Globus pallidus (tissue), 1 donor: Measurements from ENCODE around the gene CINP.

ENCODE experiments used
- DNase-seq: peaks from one replicate; pipeline ENCODE4 v3.0.0-alpha.2; 2015; ENCODE audit warnings: low spot score

The CINP gene

GRCh38 chr14:102362545-102363181, at the start of gene CINP, which contains the start of gene TECPR2:
Gene CINP, minus strand, starts transcription at chr14:102362890. Its CDS starts 39 bp downstream, at chr14:102362851.
Gene TECPR2, plus strand, starts transcription at chr14:102362941. Its CDS starts 13,781 bp downstream, at chr14:102376722.
- peak; percentile 97 for DNase-seq

GRCh38 chr14:102408724-102409123, 46.0 kb upstream of the CINP start:
- no peak for DNase-seq

GRCh38 chr14:102407258-102407657, 44.6 kb upstream of the CINP start:
- DNase-seq, result no peak

GRCh38 chr14:102403028-102403427, 40.3 kb upstream of the CINP start:
- no peak for DNase-seq

- no peak for DNase-seq
These were observed 33.8 kb upstream of the CINP start for GRCh38 chr14:102396521-102396920.

GRCh38 chr14:102394717-102395375, 32.2 kb upstream of the CINP start:
- DNase-seq, result no peak

GRCh38 chr14:102392506-102392905, 29.8 kb upstream of the CINP start:
- no peak for DNase-seq

GRCh38 chr14:102390064-102390855, 27.6 kb upstream of the CINP start:
- peak; percentile 54 for DNase-seq

GRCh38 chr14:102389246-102389645, 26.6 kb upstream of the CINP start:
- no peak for DNase-seq

GRCh38 chr14:102387086-102387485, 24.4 kb upstream of the CINP start:
- no peak for DNase-seq

GRCh38 chr14:102378830-102379229, 16.1 kb upstream of the CINP start:
- no peak for DNase-seq

- DNase-seq, result no peak
These were observed 15.0 kb upstream of the CINP start for GRCh38 chr14:102377696-102378095.

- no peak for DNase-seq
These were observed 12.4 kb upstream of the CINP start for GRCh38 chr14:102375119-102375518.

- DNase-seq, result no peak
These were observed 11.6 kb upstream of the CINP start for GRCh38 chr14:102374264-102374663.

GRCh38 chr14:102373110-102373509, 10.4 kb upstream of the CINP start:
- DNase-seq, result no peak

GRCh38 chr14:102371361-102371760, 8.7 kb upstream of the CINP start:
- no peak for DNase-seq

- DNase-seq, result no peak
These were observed 7.7 kb upstream of the CINP start for GRCh38 chr14:102370305-102370809.

GRCh38 chr14:102363182-102363943, 673 bp upstream of the CINP start:
- no peak for DNase-seq

- DNase-seq, result no peak
These were observed 606 bp downstream of the CINP start for GRCh38 chr14:102362084-102362483.

- no peak for DNase-seq
These were observed 2.3 kb downstream of the CINP start for GRCh38 chr14:102360388-102360787.

- DNase-seq, result no peak
These were observed 3.3 kb downstream of the CINP start for GRCh38 chr14:102359341-102359740.

GRCh38 chr14:102356280-102356679, 6.4 kb downstream of the CINP start:
- no peak for DNase-seq
